ENCODE data around the gene PPP2R5B. TPM values are rescaled to one million over a fixed set of nuclear protein-coding genes. Genes with fewer than 3 reads are reported as not detected.

The PPP2R5B gene
- total RNA-seq (10 to 100 TPM; 13.4 to 16.0 TPM), polyA plus RNA-seq (1 to 10 TPM; 4.7 to 6.6 (median 5.3) TPM), total RNA-seq (12.5 to 38.9 (median 26.5) reads per million in 6 experiments)

DNA sequence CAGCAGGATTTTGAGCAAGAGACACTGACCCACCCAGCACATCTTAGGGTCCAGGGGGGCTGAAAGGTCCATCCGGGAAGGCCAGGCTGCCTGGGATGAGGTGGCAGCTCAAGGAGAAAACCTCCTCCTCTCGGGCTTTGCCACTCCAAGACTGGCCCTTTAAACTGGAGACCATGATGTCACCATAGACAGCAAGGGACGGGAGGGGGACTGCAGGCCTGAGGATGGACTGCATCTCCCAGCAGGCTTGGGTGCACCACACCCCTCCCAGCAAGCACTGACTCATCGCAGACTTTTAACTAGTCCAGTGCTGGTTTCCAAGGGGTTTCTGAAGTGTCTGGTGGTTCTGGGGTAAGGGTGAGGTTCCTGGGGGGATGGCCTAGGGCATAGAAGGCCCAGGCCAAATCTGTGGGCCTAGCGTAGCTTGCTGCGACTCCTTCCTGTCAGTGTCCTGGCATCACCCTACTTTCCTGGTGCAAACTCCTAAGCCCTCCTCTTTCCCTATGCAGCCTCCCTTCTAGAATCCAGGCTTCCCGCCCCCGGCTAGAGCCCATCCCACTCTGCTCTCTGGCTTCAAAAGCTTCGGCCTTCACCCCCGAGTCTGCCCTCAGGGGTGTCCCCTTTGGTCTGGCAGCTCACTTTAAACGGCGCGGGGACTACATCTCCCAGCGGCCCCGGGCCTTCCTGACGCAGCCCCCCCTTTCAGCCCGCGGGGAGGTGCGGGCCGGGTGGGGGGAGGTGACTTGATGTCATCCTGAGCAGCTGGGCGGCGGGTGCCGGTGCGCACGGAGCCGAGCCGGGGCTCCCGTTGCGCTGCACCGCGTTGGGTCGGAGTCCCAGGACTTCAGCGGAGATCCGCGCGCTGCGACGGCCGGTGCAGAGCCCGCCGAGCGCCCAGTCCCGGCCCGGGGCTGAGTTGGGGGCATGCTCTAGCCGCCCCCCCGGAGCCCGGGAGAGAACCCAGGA lies at the start of gene PPP2R5B:
TSS of gene PPP2R5B (plus strand) at position 746 of the 966 bp plus-strand sequence. CDS start 1,046 bp downstream, outside the sequence.
- H3K4me1 Mint-ChIP-seq, result peaks cover 5 to 23% (median 20%) of the 10 kb centered on the region in 4 donors
- POLR2A ChIA-PET, result interaction anchor here (0.6 to 2.7 kb wide), 19 partner anchors 8 to 1515 kb away, joined by 3 to 15 read pairs (median 3); partner anchors contain the start of genes ARL2, ATG2A, MAJIN and MRPL11
- no peaks in the 10 kb centered on the region for H3K27me3 Mint-ChIP-seq
- peak within 1 kb of the TSS; percentile 92 to 99 (median 95) for H3K4me3 Mint-ChIP-seq
- ATAC-seq, result peak; percentile 93 to 94
- H3K27ac Mint-ChIP-seq, result peak within 1 kb of the TSS; percentile 94 to 99 (median 98)
- DNase-seq, result peak; percentile 85 to 94 (median 88)
- H3K36me3 Mint-ChIP-seq, result peaks cover 0 to 10% (median 2%) of the 10 kb centered on the region in 3 donors
- no peaks in the 10 kb centered on the region for H3K9me3 Mint-ChIP-seq

DNA sequence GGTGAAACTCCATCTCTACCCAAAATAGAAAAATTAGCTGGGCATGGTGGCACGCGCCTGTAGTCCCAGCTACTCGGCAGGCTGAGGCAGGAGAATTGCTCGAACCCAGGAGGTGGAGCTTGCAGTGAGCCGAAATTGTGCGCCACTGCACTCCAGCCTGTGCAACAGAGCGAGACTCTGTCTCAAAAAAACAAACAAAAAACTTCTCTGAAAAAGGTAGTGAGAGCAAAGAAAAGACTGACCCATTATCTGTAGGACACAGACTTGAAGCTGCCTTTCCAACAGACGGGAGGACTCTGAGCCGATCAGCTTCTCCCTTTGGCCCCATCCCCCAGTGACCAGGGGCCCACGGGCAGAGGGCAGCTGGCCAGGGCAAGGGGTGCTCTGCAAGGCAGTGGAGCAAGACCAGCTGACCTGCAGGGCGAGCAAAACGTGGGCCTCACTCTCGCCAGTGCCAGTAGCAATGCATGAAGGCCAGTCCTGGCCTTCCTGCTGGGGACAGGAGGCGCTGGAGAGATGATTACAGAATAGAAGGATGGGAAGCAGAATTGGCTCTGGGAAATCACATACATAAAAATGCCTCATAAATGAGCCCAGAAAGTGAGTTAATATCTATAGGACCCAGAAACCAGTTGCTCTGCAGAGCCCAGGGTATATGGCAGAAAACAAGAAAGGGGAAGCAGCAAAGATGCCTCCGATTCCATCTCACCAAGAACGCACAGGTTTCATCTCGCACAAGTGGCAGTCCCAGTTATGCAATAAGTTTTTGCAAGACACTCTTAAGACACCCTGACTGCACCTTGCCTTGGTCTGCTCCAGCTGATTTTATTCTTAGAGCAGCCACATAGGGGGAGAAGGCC lies 48.9 kb upstream of the PPP2R5B start:
- peak overlapping the region; percentile 90 to 98 (median 95) for H3K27ac Mint-ChIP-seq
- H3K4me3 Mint-ChIP-seq, result peak overlapping the region; percentile 92 to 99 (median 98)
- no peak for ATAC-seq
- no peaks in the 10 kb centered on the region for H3K9me3 Mint-ChIP-seq
- POLR2A ChIA-PET, result interaction anchor here (0.6 to 45.7 kb wide), 14 partner anchors 9 to 1761 kb away, joined by 3 to 2449 read pairs (median 6); partner anchors contain the start of genes CDC42BPG, RASGRP2, SF1 and TM7SF2
- peaks cover 0 to 52% (median 23%) of the 10 kb centered on the region in 3 donors for H3K36me3 Mint-ChIP-seq
- no peak for DNase-seq
- H3K4me1 Mint-ChIP-seq, result peaks cover 49 to 84% (median 79%) of the 10 kb centered on the region in 4 donors
- no peaks in the 10 kb centered on the region for H3K27me3 Mint-ChIP-seq

DNA sequence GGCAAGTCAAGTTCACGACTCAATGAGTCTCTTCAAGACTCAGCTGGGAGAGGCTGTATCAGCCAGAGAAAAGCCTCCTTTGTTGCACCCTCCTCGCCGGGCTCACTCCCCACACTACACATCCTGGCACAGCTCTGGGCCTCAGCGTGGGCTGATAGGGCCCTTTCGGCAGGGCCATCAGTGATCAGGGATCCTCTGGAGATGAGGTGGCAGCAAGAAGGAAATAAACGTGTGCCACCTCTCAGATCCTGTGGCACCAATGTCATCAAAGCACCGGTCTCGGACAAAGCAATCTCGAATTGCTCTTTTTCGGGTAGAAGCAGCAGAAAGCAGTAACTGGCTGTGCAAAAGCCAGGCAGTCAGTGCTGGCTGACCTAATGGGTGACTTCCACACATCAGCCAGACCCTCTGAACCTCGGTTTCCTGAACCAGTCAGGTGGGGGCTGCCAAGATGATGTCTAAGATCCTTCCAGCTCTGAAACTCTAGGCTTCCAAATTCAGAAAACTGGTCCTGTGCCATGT lies 48.2 kb upstream of the PPP2R5B start:
- DNase-seq, result no peak
- POLR2A ChIA-PET, result interaction anchor here (0.6 to 45.7 kb wide), 11 partner anchors 9 to 1760 kb away, joined by 3 to 2449 read pairs (median 8); partner anchors contain the start of genes CDC42BPG, RASGRP2, SF1 and TM7SF2
- peaks cover 0 to 50% (median 21%) of the 10 kb centered on the region in 3 donors for H3K36me3 Mint-ChIP-seq
- peak overlapping the region; percentile 90 to 98 (median 95) for H3K27ac Mint-ChIP-seq
- H3K27me3 Mint-ChIP-seq, result no peaks in the 10 kb centered on the region
- H3K4me3 Mint-ChIP-seq, result peak overlapping the region; percentile 92 to 99 (median 98)
- H3K9me3 Mint-ChIP-seq, result no peaks in the 10 kb centered on the region
- no peak for ATAC-seq
- H3K4me1 Mint-ChIP-seq, result peaks cover 51 to 84% (median 79%) of the 10 kb centered on the region in 4 donors

DNA sequence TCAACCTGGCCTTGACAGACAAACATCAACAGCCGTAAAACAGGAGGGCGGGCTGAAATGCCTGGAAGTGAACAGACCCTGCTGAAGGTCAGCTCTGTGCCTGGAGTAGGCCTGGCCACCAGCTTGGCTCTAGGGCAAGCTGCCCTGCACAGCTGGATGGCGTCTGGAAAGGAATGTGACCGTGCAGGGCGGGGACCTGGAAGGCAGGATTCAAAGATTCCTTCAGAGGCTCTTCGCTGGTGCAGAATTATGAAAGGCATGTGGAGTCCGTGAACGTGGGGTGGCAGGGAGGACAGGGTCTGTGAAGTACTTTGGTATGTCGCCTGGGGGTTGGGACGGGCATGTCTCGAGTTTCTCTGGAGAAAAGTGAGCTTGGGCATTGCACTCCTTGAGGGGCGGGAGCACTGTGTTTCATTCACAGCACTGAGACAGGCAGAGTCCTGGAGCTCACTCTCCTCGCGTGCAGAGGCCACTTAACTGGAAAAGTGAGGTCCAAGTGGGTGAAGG lies 47.6 kb upstream of the PPP2R5B start:
- DNase-seq, result peak in 1 of 10 donors; percentile 58
- peak overlapping the region; percentile 92 to 99 (median 98) for H3K4me3 Mint-ChIP-seq
- POLR2A ChIA-PET, result interaction anchor here (0.6 to 45.7 kb wide), 11 partner anchors 8 to 245 kb away, joined by 3 to 2449 read pairs (median 8); partner anchors contain the start of genes CDC42BPG, FAU, MAP4K2 and MRPL49

DNA sequence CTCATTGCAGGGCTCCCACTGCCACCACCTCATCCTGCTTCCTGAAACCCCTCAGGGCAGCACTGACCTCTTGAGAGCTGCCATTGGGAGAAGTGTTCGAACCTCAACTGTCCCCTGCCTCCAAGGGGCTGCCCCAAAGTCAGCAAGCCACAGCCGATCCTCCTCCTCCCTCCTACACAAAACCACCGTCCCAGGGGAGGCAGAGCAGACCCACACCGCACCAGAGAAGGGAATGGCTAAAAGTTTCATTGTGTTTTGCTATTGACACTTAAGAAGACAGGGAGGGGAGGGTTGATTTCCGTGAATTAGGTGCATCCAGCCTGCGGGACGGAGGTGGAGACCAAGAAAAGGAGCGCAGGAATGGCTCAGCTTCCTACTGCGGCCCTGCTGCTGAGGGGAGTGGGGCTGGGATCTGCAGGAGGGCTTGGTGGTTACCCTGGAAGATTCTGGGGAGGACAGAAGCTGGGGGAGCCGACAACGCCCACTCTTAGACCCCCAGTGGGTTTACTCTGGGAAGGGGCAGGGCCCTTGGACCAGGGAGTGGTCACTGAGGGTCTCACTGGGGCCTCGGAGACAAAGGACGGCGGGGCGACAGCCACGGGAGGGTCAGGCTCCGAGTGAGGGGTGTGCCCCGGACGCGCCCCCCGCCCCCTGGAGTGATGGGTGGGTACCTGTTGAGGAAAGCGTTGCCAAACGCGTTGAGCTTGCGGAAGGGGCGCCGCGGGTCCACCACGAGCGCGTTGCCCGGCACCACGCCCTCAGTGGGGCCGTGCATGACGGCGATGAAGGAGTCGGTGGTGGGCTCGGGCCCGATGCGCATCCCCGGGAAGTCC lies 46.9 kb upstream of the PPP2R5B start:
- DNase-seq, result peak in 3 of 10 donors; percentile 40 to 62 (median 44)
- Mint-ChIP-seq H3K27me3 (no peaks in the 10 kb centered on the region), H3K4me3 (peak overlapping the region; percentile 92 to 99 (median 98)), H3K36me3 (peaks cover 0 to 38% (median 18%) of the 10 kb centered on the region in 3 donors), H3K9me3 (no peaks in the 10 kb centered on the region), H3K4me1 (peaks cover 48 to 76% (median 70%) of the 10 kb centered on the region in 4 donors), H3K27ac (peak overlapping the region; percentile 90 to 98 (median 95))
- ATAC-seq, result peak in 1 of 2 donors; percentile 11
- POLR2A ChIA-PET, result interaction anchor here (0.6 to 45.7 kb wide), 21 partner anchors 7 to 539 kb away, joined by 3 to 2449 read pairs (median 4); partner anchors contain the start of genes CDC42BPG, FAU, MAP4K2 and MRPL49

More for the DNA sequence above, 47.6 kb upstream of the PPP2R5B start:
- ATAC-seq, result no peak
- H3K27me3 Mint-ChIP-seq, result no peaks in the 10 kb centered on the region
- peaks cover 0 to 44% (median 18%) of the 10 kb centered on the region in 3 donors for H3K36me3 Mint-ChIP-seq
- H3K27ac Mint-ChIP-seq, result peak overlapping the region; percentile 90 to 98 (median 95)
- H3K9me3 Mint-ChIP-seq, result no peaks in the 10 kb centered on the region
- H3K4me1 Mint-ChIP-seq, result peaks cover 50 to 83% (median 75%) of the 10 kb centered on the region in 4 donors

DNA sequence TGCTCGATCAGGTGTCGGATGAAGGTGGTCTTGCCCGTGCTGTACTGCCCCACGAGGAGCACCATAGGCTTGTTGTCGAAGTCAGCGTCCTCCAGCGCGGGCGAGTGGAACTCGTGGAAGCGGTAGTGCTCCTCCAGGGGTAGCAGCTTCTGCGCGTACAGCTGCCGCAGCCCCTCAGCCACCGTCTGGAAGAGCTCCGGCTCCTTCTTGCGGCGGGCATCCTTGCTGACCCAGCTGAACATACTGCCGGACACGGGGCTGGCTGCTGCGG lies 46.3 kb upstream of the PPP2R5B start:
- H3K36me3 Mint-ChIP-seq, result peaks cover 0 to 33% (median 12%) of the 10 kb centered on the region in 3 donors
- ATAC-seq (peak; percentile 31 to 38), DNase-seq (peak in 1 of 10 donors; percentile 36)
- peak overlapping the region; percentile 79 to 98 (median 94) for H3K27ac Mint-ChIP-seq
- no peaks in the 10 kb centered on the region for H3K9me3 Mint-ChIP-seq
- POLR2A ChIA-PET, result interaction anchor here (0.6 to 45.7 kb wide), 16 partner anchors 12 to 539 kb away, joined by 3 to 2449 read pairs (median 6); partner anchors contain the start of genes CDC42BPG, FAU, MAP4K2 and MRPL49
- peaks cover 44 to 72% (median 66%) of the 10 kb centered on the region in 4 donors for H3K4me1 Mint-ChIP-seq
- H3K4me3 Mint-ChIP-seq, result peak overlapping the region; percentile 92 to 99 (median 98)
- no peaks in the 10 kb centered on the region for H3K27me3 Mint-ChIP-seq

DNA sequence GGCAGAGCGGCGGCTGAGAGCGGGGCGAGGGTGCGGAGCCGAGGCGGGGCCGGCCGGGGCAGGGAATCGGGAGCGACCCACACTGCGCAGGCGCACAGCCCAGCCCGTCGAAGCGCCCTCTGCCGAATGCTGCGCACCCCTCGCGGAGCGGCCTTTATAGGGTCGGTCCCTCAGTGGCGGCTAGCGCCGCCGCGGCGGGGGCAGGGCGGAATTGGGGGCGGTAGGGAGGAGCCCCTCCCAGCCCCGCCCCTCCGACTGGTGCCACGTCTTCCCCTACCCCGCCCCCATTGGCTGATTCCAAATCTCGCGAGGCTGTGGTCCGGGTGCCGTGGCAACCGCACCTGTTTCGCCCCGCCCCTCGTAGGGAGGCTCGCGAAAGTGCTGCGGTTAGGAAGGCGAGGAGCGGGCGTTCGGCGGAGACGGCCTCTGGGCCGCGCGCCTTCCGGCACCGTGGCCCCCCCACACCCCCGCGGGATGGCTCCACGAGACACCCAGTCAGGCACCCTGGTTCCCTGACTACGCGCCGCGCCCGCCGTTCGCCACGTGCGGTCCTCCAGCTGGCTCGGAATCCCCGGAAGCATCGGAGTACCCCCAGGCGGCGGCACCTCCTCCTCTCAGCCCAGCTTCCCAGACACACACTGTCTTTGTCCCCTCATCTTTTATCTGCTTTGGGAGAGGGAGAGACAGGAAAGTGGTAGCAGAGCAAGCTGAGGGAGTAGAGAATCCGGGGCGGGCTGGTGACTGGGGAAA lies 45.8 kb upstream of the PPP2R5B start, which contains the start of gene EHD1:
TSS of gene EHD1 (minus strand) at position 128 of the 750 bp plus-strand sequence. CDS start 157 bp downstream, outside the sequence.
- POLR2A ChIA-PET, result interaction anchor here (0.6 to 45.7 kb wide), 17 partner anchors 11 to 562 kb away, joined by 3 to 2449 read pairs (median 6); partner anchors contain the start of genes CDC42BPG, MAP4K2, PPP2R5B and RASGRP2
- peaks cover 0 to 28% (median 12%) of the 10 kb centered on the region in 3 donors for H3K36me3 Mint-ChIP-seq
- H3K4me3 Mint-ChIP-seq, result peak within 1 kb of the TSS; percentile 92 to 99 (median 98)
- peak within 1 kb of the TSS; percentile 90 to 99 (median 96) for H3K27ac Mint-ChIP-seq
- H3K9me3 Mint-ChIP-seq, result no peaks in the 10 kb centered on the region
- H3K27me3 Mint-ChIP-seq, result no peaks in the 10 kb centered on the region
- ATAC-seq, result peak; percentile 73 to 81
- DNase-seq, result peak; percentile 99 to 100 (median 100)
- H3K4me1 Mint-ChIP-seq, result peaks cover 41 to 71% (median 64%) of the 10 kb centered on the region in 4 donors

DNA sequence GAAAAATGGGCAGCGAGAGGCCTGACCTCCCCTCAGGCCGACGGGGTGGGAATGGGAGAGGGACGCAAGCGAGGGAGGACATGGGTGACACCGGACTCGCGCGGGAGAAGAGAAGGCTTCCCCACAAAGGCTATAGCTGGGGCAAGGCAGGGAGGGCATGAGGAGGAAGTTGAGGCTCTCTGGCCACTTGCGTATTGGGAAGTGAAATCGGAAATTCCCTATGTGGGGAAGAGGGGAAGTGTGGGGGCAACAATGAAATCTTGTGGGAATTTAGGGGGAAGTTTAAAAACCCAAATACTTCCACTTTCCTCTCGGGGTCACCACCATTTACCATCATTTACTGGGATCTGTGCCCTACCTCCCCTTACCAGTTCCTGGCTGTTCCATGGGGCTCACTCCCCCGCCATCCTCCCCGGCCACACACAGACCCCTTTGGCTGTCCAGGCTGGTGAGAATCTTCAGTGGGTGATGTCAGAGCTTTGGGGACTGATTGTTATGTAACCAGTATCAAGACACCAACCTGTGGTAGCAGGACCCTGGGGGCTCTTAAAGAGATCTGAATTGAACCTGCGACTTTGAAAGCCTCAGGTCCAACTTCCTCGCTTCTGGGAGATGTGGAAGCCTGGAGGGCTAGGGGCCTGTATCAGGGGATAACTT lies 45.1 kb upstream of the PPP2R5B start:
- DNase-seq, result no peak
- POLR2A ChIA-PET, result interaction anchor here (0.6 to 45.7 kb wide), 10 partner anchors 10 to 561 kb away, joined by 4 to 2449 read pairs (median 10); partner anchors contain the start of genes CDC42BPG, MAP4K2, RASGRP2 and SF1
- H3K4me1 Mint-ChIP-seq, result peaks cover 43 to 67% (median 63%) of the 10 kb centered on the region in 4 donors

DNA sequence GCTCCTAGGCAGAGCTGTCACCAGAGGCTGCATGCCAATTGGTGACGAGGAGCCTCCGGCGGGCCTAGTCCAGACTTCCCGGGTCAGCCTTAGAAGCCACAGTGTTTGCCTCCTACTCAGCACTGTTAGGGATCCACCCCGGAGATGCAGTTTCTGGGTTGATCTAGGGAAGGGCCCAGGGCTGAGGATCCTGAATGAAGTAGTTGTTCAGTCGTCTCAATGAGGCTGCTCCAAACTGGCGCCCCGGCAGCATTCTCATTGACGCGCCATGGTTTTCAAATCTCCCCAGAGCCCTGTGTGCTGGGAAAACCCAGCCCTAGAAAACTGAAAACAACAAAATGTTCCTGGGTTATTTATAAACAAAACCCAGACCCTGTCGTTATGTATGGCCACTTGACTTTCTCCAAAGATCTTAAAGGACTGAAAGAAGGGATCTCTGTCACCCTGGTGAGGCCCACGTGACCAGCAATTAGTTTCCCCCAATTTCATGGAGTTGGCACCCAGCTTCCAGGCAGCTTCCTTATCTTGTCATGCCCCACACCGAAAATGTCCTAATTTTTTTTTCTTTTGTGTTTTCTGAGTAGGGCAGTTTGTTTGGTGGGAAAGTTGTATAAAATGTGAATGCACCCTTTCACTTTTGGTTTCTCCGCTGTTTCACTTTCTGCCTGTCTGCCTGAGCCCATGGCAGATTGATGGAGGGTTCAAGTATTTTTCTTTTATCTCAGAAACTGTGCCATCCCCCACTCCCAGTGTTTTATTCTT lies 44.1 kb upstream of the PPP2R5B start:
- POLR2A ChIA-PET, result interaction anchor here (0.7 to 45.7 kb wide), 8 partner anchors 8 to 136 kb away, joined by 3 to 2449 read pairs (median 5); partner anchors contain the start of genes CDC42BPG, RASGRP2 and SF1
- DNase-seq, result no peak
- H3K4me1 Mint-ChIP-seq, result peaks cover 42 to 62% (median 58%) of the 10 kb centered on the region in 4 donors
- H3K27ac Mint-ChIP-seq, result peak overlapping the region; percentile 87 to 99 (median 96)
- ATAC-seq, result no peak
- no peaks in the 10 kb centered on the region for H3K9me3 Mint-ChIP-seq
- no peaks in the 10 kb centered on the region for H3K27me3 Mint-ChIP-seq
- peak overlapping the region; percentile 88 to 99 (median 94) for H3K4me3 Mint-ChIP-seq
- H3K36me3 Mint-ChIP-seq, result peaks cover 0 to 10% (median 6%) of the 10 kb centered on the region in 3 donors

More for the DNA sequence above, 45.1 kb upstream of the PPP2R5B start:
- H3K36me3 Mint-ChIP-seq, result peaks cover 0 to 21% (median 9%) of the 10 kb centered on the region in 3 donors
- H3K4me3 Mint-ChIP-seq, result peak overlapping the region; percentile 88 to 99 (median 94)
- peak overlapping the region; percentile 89 to 99 (median 96) for H3K27ac Mint-ChIP-seq
- no peak for ATAC-seq
- H3K9me3 Mint-ChIP-seq, result no peaks in the 10 kb centered on the region
- H3K27me3 Mint-ChIP-seq, result no peaks in the 10 kb centered on the region
